NCI-H748 (cell line): ENCODE measurements around the gene CHAC2.

ENCODE experiments used
- DNase-seq: peaks from one replicate; lab custom pipeline; 2025; ENCODE audit not compliant: unreplicated experiment; lab: John Stamatoyannopoulos, UW

Gene CHAC2

GRCh38 chr2:53777134-53777533 is 9.5 kb downstream of the CHAC2 start:
- no peak for DNase-seq

- DNase-seq, result no peak
Measured at GRCh38 chr2:53778536-53779162, 11.0 kb downstream of the CHAC2 start.

DNA sequence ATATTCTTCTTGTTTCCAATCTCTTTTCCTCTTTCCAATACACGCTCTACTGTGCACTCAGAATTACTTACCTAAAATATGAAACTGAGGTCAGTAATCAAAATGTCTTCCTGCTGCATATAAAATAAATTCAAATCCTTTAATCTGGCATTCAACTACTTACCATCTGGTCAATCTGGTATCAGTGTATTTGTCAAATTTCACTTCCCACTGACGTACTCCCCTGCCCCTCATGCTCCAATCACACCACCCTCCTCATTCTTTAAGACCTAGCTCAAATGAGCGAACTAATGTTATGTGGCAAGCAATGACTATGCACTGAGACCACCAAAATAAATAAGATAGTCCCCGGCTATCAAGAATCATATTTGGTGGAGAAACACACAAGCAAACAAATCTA is 12.5 kb downstream of the CHAC2 start:
- DNase-seq, result no peak

DNA sequence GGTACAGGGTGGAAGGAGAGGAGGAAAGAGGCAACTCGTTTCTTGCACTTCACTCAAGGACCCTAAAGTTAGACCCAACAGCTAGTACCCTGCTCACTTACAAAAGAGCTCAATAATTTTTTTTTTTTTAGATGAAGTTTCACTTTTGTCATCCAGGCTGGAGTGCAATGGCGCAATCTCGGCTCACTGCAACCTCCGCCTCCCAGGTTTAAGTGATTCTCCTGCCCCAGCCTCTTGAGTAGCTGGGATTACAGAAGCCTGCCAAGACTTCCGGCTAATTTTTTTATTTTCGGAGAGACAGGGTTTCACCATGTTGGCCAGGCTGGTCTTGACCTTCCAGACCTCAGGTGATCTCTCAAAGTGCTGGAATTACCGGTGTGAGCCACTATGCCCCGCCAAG is 15.1 kb downstream of the CHAC2 start:
- no peak for DNase-seq

DNA sequence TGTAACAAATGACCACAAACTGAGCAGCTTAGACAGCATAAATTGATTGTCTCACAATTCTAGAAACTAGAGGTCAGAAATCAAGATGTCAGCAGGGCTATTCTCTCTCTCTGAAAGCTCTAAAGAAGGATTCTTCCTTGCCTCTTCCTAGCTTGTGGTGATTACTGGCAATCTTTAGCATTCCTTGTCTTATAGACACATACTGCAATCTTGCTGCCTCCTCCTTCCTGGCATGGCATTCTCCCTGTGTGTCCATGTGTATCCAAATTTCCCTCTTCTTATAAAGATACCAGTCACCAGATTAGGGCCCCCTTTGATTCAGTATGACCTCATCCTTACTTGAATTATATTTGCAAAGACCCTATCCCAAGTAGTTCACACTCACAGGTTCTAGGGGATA is 16.8 kb downstream of the CHAC2 start:
- no peak for DNase-seq

DNA sequence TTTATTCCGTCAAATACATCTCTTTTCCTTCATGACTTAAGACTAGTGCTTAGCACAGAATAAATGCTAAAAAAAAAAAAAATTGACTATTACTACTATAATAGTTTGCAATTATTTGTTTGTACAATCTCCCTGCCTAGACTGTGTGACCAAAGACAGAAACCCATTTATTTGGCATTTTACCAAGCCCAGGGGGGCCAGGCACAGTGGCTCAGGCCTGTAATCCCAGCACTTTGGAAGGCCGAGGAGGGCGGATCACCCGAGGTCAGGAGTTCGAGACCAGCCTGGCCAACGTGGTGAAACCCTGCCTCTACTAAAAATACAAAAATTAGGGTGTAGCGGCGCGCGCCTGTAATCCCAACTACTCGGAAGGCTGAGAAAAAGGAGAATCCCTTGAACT is 17.8 kb downstream of the CHAC2 start:
- DNase-seq, result no peak

DNA sequence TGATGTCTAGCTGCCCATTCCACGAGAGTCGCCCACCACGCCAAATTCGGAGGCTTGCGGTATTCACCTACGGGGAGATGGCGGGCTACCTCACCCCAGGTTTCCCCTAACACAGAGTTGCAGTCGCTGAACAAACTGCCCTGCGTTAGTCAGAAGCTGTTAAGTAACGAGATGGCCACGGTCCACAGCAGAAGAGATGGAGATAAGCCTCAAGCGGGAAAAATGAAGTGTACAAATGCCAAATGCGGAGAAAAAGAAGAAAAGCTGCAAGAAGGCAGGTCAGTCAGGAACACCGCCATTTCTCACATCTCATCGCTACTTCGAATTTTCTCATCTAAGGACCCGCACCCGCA is 18.7 kb downstream of the CHAC2 start:
- peak; percentile 43 for DNase-seq

DNA sequence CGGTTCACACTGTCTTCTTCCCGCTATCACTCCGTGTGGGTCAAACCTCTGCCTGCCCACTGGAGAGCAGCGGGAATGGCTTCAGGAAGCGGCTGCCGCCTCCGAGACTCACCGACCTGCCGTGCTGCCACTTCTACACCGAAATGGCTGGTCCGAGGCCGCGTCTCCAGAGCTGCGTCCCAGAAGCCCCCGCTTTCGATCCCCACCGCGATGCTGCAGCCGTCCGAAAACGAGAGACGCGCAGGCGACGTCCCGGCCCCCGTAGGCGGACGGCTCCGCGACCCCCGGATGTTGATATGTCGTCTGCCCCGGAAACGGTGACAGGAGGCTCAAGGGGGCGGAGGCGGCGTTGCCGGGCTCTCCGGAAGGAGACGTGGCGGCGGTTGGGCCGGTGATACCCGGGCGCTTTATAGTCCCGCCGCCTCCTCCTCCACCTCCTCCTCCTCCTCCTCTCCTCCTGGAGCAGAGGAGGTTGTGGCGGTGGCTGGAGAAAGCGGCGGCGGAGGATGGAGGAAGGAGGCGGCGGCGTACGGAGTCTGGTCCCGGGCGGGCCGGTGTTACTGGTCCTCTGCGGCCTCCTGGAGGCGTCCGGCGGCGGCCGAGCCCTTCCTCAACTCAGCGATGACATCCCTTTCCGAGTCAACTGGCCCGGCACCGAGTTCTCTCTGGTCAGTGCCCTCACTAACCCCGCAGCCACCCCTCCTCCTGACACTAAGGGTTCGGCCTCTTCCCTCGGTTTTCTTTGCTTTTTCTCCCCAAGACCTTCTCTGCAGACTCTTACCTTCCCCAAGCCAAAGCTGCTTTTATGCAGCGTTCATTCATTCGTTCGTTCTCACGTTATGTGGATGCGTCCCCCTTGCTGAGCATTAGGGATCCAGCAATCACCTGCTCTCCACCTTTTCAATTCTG is 19.4 kb downstream of the CHAC2 start, which contains the start of the genes ASB3 and ERLEC1:
TSS of gene ASB3 (minus strand) at position 249 of the 909 bp plus-strand sequence. CDS start 21,381 bp downstream, outside the sequence.
TSS of gene ERLEC1 (plus strand) at position 340 of the 909 bp plus-strand sequence. CDS start at position 507, 167 bp downstream.
- peak; percentile 89 for DNase-seq

DNA sequence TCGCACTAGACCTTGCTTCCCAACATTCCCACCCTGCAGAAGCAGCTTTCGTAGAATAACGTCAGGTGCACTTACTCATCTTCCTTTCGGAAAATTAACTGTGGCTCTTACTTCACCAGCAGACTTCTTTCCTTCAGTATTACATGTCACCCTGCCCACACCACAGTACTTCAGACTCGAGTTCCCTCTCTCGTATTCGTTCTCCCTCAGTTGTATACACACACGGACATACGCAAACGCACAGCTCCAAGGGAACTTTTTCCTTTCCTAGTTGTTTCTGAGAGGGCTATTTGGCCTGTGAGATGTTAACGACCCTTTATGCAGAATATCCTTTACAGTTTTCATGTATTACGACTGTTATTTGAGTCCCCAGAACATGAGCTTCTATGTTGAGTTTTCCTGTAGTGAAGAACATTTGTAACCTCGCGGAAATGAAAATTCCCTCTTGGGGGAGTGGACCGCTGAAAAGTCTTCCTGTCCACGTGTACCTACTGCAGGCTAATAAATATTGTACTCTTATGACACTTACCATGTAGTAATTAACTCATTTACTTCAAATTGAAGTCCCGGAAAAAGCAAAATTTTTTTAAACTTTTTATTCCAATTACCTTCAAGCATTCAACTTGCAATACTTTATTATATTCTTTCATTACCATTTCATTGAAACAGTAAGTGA is 20.1 kb downstream of the CHAC2 start:
- no peak for DNase-seq

GRCh38 chr2:53793261-53793660 is 25.7 kb downstream of the CHAC2 start:
- DNase-seq, result no peak

GRCh38 chr2:53793821-53794220 is 26.2 kb downstream of the CHAC2 start:
- no peak for DNase-seq

DNA sequence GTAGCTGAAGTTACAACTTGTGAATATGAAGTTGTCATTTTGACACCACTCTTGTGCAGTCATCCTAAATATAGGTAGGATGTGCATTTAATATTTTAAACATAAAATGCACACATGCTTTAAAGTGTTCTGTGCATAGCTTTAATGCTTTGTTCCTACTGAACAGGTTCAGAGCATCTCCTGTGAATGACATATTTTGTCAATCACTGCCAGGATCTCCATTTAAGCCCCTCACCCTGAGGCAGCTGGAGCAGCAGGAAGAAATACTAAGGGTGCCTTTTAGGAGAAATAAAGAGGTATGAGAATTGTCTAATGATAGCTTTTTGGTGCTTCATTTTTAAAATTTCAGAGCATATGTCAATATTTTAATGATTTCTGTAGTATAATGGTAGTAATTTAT is 33.9 kb downstream of the CHAC2 start:
- DNase-seq, result no peak

- no peak for DNase-seq
Measured at GRCh38 chr2:53802617-53803151, 35.1 kb downstream of the CHAC2 start.

DNA sequence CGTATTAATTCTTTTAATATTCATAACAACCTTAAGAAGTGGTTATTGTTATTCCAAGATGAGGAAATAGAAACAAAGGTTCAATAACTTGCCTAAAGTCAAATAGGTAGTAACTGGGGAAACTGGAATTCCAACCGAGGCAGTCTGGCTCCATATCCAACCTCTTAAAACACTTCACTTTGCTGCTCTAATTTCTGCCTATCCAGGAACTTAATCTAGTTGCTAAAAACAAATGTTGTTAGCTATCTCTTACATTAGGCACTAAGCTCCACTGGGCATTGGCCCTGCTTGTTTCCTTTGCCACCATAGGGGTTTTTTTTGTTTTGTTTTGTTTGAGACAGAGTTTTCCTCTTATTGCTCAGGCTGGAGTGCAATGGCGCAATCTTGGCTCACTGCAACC is 44.0 kb downstream of the CHAC2 start:
- DNase-seq, result no peak

GRCh38 chr2:53813151-53813550 is 45.5 kb downstream of the CHAC2 start:
- no peak for DNase-seq

GRCh38 chr2:53818854-53819435 is 51.3 kb downstream of the CHAC2 start:
- no peak for DNase-seq

DNA sequence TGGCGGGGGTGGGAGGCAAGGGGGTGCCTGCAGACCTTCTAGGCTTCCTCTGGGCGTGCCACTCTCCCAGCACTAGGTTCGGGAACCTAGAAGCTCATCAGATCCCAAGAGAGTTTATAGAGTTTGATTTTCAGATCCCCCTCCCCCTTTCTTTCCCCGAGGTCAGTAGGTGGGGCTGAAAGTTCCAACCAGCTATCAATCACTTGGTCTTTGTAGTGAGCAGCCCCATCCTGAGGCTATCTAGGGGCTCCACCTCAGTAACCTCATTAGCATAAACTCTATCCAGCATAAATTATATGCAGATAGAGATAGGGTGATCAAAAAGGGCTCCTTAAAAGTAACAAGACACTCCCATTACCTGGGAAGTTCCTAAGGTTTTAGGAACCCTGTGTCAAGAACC is 52.0 kb downstream of the CHAC2 start:
- DNase-seq, result no peak

DNA sequence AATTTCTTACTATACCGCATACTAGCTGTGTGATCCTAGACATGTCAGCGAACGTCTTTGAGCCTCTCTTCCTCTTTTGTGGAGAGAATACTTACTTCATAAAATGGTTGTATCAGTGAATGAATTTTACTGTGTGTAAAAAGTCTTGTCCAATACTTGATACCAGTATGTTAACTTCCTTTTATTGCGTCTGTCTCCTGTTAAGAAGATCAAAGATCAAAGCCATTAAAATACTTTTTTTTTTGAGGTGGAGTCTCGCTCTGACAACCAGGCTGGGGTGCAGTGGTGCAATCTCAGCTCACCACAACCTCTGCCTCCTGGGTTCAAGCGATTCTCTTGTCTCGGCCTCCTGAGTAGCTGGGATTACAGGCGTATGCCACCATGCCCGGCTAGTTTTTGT is 52.4 kb downstream of the CHAC2 start:
- DNase-seq, result no peak

- no peak for DNase-seq
Measured at GRCh38 chr2:53820711-53821110, 53.1 kb downstream of the CHAC2 start.

DNA sequence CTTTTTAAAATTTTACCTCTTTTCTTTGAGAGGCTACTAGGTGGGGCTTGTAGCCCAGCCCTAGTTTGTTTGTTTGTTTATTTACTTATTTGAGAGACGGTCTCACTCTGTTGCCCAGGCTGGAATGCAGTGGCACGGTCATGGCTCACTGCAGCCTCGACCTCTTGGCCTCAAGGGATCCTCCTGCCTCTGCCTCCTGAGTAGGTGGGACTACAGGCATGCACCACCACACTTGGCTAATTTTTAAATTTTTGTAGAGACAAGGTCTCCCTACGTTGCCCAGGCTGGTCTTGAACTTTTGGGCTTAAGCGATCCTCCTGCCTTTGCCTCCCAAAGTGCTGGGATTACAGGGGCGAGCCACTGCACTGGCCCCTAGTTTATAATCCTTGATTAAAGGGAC is 54.2 kb downstream of the CHAC2 start:
- no peak for DNase-seq

DNA sequence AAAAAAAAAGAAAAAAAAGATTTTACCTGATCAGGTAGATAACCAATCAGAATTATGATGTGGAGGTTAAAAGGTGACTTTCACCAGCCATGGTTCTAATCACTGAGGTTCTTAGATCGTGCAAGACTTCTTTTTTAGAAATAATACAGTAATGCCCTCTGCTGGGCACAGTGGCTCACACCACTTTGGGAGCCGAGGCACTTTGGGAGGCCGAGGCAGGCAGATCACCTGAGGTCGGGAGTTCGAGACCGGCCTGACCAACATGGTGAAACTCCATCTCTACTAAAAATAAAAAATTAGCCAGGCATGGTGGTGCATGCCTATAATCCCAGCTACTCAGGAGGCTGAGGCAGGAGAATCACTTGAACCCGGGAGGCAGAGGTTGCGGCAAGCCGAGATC is 56.0 kb downstream of the CHAC2 start:
- DNase-seq, result peak; percentile 15
